H1 (cell line): Measurements from ENCODE around the gene SCAPER.

Experiments used
- CHD2 ChIP-seq: IDR thresholded peaks from 2 replicates; pipeline ENCODE4 v1.6.1; 2012; ENCODE audit warnings: low read length, improper control_type of control experiment
- MAFK ChIP-seq: IDR thresholded peaks from 2 replicates; pipeline ENCODE4 v1.6.1; 2012; ENCODE audit warnings: low read depth, mild to moderate bottlenecking, improper control_type of control experiment, low read length
- POLR2A ChIP-seq, 2 experiments: IDR thresholded peaks; 1 replicate in 1 of 2; 2 replicates in 1 of 2; pipeline ENCODE4 v1.6.1; 2011; ENCODE audit warnings: low read depth in 2 of 2, low read length in 2 of 2, mild to moderate bottlenecking in 2 of 2; ENCODE audit errors: control extremely low read depth in 1 of 2
- POLR2AphosphoS5 ChIP-seq: IDR thresholded peaks from 2 replicates; pipeline ENCODE4 v1.6.1; 2011; ENCODE audit warnings: low read depth, low read length
- POU5F1 ChIP-seq: IDR thresholded peaks from 2 replicates; pipeline ENCODE4 v1.6.1; 2011; ENCODE audit warnings: low read depth, mild to moderate bottlenecking, low read length, moderate library complexity
- RAD21 ChIP-seq, 2 experiments: IDR thresholded peaks in 1 of 2; conservative IDR thresholded peaks in 1 of 2; 2 replicates each; pipeline ENCODE4 v1.6.1; 2011; ENCODE audit warnings: low read depth in 2 of 2, low read length in 2 of 2, improper control_type of control experiment in 1 of 2, inconsistent platforms in 1 of 2, mild to moderate bottlenecking in 1 of 2, moderate library complexity in 1 of 2
- TEAD4 ChIP-seq: IDR thresholded peaks from 2 replicates; pipeline ENCODE4 v1.6.1; 2012; ENCODE audit warnings: low read depth, low read length, inconsistent platforms, mixed read lengths
- TF ChIP-seq, protein P1 (sequence below), 3 experiments: IDR thresholded peaks; 1 replicate in 2 of 3; 2 replicates in 1 of 3; pipeline versions ENCODE4 v1.5.1 to v1.6.1; 2011; ENCODE audit warnings: low read length in 3 of 3, mild to moderate bottlenecking in 3 of 3, inconsistent platforms in 2 of 3, low read depth in 1 of 3, moderate library complexity in 1 of 3; ENCODE audit not compliant: insufficient read depth in 1 of 3; ENCODE audit errors: control extremely low read depth in 1 of 3

DNA sequence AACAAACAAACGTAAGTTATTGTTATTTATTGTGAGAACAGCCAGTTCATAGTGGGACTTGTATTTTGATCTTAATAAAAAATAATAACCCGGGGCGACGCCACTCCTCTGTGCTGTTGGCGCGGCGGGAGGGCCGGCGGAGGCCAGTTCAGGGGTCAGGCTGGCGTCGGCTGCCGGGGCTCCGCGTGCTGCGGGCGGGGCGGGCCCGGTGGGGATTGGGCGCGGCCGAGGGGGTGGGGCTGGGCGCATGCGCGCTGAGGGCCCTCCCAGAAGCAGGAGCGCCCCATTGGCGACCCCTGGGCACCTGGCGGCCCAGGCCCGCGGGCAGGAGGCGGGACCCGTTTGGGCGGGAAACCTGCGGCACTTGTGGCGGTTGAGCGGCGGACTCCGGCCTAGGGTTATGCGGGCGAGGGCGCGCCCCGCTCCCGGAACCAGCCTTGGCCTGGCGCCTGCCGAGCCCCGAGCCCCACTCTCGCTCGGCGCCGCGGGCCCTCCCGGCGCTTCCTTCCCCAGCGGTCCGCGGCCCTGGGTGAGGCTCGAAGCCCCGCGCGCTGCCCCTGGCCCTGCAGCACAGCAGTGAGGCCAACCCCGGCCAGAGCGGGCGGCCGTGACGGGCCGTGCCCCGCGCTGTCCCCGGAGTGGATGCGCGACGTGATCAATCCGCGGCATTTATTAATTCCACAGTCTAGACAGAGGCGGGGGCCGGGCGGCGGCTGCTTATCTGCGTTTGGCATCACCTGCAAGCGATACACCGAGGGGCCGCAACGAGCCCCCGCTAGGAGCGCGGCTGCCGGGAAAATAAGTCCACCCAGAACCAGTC, 562.5 kb downstream of the SCAPER start:
- TF ChIP-seq TEAD4 (no peak), MAFK (no peak), POU5F1 (no peak), POLR2A (IDR thresholded peaks at IDR 0.05; ENCODE audit: control extremely low read depth in 1 of 2, low read depth in 2 of 2, low read length in 2 of 2) (no peak), POLR2AphosphoS5 (no peak), RAD21 (IDR thresholded peaks at IDR 0.05 in 1 of 2, conservative IDR thresholded peaks at IDR 0.05 in 1 of 2; ENCODE audit: low read depth in 2 of 2, low read length in 2 of 2) (no peak), CHD2 (0 out of 2 replicates have a peak, but pooled peaks have one; percentile 11)
- TF ChIP-seq, protein P1, sequence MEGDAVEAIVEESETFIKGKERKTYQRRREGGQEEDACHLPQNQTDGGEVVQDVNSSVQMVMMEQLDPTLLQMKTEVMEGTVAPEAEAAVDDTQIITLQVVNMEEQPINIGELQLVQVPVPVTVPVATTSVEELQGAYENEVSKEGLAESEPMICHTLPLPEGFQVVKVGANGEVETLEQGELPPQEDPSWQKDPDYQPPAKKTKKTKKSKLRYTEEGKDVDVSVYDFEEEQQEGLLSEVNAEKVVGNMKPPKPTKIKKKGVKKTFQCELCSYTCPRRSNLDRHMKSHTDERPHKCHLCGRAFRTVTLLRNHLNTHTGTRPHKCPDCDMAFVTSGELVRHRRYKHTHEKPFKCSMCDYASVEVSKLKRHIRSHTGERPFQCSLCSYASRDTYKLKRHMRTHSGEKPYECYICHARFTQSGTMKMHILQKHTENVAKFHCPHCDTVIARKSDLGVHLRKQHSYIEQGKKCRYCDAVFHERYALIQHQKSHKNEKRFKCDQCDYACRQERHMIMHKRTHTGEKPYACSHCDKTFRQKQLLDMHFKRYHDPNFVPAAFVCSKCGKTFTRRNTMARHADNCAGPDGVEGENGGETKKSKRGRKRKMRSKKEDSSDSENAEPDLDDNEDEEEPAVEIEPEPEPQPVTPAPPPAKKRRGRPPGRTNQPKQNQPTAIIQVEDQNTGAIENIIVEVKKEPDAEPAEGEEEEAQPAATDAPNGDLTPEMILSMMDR (IDR thresholded peaks at IDR 0.05; ENCODE audit: control extremely low read depth in 1 of 3, insufficient read depth in 1 of 3, low read depth in 1 of 3, low read length in 3 of 3) = no peak
